Right hindlimb (tissue), 1 donor: ENCODE measurements around the gene TAS2R13.

Source experiments
- DNase-seq: peaks from one replicate; pipeline ENCODE4 v3.0.0-alpha.2; 2018

Gene TAS2R13, protein sequence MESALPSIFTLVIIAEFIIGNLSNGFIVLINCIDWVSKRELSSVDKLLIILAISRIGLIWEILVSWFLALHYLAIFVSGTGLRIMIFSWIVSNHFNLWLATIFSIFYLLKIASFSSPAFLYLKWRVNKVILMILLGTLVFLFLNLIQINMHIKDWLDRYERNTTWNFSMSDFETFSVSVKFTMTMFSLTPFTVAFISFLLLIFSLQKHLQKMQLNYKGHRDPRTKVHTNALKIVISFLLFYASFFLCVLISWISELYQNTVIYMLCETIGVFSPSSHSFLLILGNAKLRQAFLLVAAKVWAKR

DNA sequence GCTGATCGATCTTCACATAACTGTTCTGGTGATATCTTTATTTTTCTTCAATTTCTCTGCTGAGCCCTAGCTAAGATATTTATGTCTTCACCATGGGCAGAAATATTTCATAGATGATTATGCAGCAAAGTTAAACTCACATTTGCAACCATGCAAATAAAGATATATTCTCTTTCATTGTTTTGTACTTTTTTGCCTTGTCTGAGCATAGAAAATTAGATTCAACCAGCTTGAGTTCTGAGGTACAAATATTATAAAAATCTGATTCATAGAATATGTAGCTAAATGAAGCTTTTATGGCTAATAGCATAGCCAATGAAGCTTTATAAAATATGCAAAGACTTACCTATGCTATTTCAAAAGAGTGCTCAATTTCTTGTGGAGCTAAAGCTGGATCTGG, at the start of gene TAS2R13:
TAS2R13 (minus strand) TSS at position 101 of the 400 bp plus-strand sequence. CDS start 264 bp downstream, outside the sequence.
- DNase-seq, result no peak

DNA sequence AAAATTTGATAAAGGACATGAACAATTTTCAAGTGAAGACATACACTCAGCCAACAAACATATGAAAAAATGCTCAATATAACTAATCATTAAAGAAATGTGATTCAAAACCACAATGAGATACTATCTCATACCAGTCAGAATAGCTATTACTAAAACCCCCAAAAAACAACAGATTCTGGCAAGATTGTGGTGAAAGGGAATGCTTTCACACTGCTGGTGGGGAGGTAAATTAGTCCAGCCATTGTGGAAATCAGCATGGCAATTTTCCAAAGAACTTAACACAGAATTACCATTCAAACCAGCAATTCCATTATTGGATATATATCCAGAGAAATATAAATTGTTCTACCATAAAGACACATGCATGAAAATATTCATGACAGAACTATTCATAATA, 48.4 kb upstream of the TAS2R13 start:
- no peak for DNase-seq

DNA sequence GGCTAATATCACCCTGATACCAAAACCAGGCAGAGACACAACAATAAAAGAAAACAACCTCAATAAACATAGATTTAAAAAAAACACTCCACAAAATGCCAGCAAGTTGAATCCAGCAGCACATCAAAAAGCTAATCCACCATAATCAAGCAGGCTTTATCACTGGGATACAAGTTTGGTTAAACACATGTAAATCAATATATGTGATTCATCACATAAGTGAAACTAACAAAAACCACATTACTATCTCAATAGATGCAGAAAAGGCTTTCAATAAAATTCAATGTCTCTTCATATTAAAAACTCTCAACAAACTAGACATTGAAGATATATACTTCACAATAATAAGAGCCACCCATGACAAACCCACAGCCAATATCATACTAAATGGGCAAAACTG, 46.7 kb upstream of the TAS2R13 start:
- no peak for DNase-seq

DNA sequence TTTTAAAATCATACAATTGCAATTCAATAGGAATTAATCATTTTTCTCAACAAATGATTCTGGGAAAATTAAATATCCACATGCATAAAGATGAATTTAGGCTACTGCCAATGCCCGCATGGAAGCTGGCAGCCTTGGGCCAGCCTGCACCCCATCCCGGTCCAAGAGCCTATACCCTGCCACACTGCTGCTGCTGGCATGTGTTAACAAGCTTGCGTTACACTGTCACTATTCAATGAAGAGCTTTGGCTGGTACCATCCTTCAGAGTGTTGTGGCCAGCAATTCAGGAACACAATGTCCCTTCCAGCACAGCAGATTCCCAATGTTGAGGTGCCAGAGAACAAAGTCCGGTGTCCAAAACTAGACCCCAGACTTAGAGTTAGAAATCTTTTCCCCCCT, 43.3 kb upstream of the TAS2R13 start:
- no peak for DNase-seq

DNA sequence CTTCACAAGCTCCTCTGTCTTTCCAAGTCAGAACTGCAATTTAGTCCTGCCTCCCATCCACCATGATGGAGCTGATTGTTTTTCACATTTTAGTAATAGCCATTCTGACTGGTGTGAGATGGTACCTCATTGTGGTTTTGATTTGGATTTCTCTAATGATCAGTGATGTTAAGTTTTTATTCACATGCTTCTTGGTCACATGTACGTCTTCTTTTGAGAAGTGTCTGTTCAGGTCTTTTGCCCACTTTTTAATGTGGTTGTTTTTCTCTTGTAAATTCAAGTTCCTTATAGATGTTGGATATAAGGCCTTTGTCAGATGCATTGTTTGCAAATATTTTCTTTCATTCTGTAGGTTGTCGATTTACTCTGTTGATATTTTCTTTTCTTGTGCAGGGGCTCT, 33.8 kb upstream of the TAS2R13 start:
- DNase-seq, result no peak

DNA sequence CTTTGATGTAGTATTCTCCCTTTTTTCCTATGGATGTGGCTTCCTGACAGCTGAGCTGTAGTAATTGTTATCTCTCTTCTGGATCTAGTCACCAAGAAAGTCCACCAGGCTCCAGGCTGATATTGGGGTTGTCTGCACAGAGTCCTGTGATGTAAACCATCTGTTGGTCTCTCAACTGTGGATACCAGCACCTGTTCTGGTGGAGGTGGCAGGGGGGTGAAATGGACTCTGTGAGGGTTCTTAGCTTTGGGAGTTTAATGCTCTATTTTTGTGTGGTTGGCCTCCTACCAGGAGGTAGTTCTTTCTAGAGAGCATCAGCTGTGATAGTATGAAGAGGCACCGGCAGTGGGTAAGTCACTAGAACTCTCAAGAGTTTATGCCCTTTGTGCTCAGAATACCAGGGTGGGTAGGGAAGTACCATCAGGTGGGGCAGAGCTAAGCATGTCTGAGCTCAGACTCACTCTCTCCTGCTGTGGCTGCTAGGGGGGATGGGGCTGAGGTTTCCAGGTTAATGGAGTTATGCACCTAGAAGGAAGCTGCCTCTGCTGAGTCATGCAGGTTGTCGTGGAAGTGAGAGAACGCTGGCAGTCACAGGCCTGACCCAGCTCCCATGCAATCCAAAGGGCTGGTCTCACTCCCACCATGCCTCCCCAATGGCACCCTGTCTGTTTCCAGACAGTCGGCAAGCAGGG, 32.7 kb upstream of the TAS2R13 start:
- no peak for DNase-seq

DNA sequence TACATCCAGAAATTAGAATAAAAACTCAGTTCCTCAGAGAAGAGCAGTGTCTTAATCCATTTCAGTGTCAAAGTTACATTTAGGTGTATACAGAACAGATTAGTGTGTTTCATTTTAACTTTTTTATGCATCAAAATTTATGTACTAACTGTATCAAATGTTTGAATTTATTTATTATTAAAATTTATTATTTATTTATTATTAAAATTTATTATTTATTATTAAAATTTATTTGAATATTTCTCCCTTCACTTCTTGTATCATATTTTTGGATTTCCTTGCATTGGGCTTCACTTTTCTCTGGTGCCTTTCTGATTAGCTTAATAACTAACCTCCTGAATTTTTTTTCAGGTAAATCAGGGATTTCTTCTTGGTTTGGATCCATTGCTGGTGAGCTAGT, 32.0 kb upstream of the TAS2R13 start:
- no peak for DNase-seq

DNA sequence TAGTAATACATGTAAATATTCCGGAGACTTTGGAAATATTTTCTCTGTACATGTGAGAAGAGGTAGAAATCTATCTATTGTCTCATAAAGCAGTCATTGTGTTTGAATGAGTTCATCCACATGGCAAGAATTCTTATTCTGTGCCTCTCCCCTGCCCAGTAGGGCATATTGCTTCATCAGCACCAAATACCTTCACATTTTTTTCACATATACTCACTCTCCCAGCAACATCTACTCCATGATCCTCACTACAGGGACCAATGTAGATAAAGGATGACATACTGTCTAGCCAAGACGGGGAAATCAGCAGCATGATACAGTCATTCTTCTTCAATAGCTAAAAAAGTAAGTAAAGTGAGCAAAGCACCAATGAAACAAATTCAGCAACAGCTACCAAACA, 31.0 kb upstream of the TAS2R13 start:
- DNase-seq, result no peak

DNA sequence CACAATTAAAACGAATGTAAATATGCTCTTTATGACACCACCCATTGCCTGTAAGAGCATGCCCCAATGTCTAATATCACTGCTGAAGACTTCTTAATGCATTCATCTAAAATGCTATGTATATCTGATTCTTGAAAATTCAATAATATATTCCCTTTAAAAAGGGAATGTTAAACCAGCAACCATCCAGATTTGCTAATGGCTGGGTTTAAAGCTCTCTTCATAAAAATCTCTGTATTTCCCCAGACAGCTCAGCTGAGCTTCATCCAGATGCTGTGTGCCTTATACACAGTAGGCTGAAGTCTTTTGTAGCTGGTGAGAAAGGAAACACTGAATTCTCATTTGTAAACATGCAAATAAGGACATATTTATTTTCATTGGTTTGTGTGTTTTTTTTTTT, 29.8 kb upstream of the TAS2R13 start, which contains the start of gene TAS2R14:
TAS2R14 (minus strand) TSS at position 101 of the 400 bp plus-strand sequence; CDS start at position 45, 56 bp downstream.
- DNase-seq, result no peak

DNA sequence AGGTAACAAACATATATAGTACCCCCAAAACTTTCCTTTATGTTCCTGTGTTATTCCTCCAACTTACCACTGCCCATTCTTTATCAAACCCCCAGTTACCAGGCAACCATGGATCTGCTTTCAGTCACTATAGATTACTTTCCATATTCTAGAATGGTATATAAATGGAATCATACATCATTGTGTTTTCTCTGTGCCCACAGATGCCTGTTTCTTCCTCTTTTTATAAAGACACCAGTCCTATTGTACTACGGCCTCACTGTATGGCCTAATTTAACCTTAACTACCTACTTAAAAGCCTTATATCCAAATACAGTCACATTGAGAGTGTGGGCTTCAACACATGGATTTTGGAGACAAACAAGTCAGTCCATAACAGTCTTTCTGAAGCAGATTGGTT, 27.1 kb upstream of the TAS2R13 start:
- no peak for DNase-seq

DNA sequence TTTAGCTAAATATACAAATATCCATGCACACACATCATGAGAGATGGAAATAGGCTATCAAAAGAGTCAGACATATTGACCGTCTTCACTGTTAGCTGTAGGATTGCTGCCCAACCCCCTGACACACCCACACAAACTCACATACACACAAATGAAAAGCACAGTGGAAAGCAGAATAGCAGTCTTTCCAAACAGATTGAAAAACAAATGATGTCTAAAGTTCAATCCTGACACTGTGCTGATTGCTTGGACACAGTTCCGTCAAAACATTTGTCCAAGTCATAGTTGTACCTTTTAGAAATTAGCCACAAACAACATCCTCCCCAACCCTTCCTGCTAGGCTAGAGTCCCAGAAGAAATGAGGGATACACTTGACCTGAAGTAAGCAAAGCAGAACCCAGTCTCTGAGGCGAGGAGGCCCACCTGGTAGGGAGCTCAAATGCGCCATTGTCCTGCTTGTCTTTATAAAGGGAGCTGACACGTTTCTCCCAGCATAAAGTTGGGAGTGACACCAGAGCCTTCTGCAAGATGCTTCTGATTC, 19.5 kb upstream of the TAS2R13 start, which contains the start of gene PRH2:
PRH2 (plus strand) TSS at position 491 of the 541 bp plus-strand sequence; CDS start at position 529, 38 bp downstream.
- no peak for DNase-seq

DNA sequence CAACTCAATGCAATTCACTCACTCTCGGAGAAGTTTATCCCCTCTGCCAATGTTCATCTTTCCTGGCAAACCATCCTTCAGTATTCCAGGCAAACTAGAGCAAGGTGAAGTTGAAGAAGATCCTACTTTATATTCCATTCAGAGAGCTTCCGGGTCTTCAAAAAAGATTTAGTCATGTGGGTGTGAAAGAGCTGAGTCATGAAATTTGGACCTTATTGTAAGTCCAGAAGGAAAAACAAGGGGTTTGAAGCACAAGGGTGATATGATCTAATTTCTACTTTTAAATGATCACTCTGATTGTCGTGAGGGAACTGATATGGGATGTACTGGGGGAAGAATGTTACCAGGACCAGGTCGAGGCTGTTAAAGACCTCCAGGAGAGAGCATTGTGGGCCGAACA, 16.9 kb upstream of the TAS2R13 start:
- no peak for DNase-seq

DNA sequence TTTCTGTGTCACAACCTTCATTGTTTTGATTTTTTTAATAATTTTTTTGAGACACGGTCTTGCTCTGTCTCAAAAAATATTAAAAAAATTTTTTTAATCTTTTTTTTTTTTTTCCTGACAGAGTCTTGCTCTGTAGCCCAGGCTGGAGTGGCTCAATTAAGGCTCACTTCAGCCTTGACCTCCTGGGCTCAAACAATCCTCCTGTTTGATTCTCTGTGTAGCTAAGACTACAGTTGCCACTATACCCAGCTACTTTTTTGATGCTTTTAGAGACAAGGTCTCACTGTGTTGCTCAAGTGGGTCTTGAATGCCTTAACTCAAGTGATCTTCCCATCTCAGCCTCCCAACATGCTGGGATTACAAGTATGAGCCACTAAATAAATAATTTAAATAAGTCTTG, 10.4 kb upstream of the TAS2R13 start:
- no peak for DNase-seq

DNA sequence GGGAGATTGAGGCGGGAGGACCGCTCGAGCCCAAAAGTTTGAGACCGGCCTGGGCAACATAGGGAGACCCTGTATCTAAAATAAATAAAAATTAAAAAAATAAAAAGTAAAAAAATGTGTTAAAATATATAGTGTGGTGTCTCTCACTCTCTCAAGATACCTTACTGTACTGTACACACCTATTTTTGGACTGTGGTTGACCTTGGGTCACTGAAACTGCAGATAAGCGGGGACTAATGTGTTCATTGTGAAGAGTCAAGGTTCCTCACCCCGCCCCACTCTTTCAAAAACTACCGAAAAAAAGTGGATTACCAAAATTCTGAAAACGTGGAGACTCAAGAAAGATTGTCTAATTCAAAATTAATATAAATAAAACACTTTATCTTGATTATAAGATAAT, 1.0 kb upstream of the TAS2R13 start:
- DNase-seq, result no peak

DNA sequence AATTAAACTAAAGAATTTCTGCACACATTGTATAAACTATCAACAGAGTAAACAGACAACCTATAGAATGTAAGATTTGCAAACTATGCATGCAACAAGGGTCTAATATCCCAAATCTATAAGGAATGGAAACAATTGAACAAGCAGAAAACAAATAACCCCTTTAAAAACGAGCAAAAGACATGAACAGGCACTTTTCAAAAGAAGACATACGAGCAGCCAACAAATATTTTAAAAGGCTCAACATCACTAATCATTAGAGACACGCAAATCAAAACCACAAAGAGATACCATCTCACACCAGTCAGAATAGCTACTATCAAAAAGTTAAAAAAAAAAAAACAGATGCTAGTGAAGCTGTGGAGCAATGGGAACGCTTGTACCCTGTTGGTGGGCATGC, 4.7 kb downstream of the TAS2R13 start:
- no peak for DNase-seq

DNA sequence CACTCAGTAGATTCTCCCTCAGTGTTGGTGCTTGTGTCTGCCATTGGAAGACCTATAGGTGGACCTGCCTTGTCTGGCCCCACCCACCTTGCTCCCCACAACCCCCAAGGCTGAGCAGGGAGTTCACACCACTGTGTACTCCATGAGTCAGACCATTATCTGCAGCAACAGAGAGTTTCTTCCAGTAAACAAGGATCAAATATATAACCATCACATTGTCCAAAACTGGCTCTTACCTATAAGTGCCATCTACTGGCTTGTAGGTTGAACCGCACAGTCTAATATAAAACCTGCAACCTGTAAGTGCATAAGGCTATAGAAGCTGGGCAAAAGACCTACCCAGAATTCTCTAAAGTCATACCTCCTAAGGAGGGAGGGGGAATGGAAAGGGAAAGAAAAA, 7.9 kb downstream of the TAS2R13 start:
- no peak for DNase-seq

DNA sequence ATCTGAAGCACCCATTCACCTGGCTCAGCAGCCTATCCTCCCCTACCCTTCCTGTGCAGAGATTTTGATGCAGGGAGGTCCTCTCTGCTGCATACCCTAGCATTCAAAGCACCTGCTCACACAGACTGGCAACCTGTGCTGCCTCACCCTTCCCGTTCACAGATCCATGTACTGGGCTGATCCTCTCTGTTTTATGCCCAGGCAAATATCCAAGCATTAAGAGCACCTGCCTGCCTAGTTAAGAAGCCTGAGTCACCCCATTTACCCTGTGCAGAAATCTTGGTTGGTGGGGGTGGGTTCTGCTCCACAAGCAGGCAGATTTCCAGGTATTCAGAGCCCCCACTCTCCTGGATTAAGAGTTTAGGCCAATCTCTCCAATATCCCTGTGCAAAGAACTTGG, 8.4 kb downstream of the TAS2R13 start:
- no peak for DNase-seq

DNA sequence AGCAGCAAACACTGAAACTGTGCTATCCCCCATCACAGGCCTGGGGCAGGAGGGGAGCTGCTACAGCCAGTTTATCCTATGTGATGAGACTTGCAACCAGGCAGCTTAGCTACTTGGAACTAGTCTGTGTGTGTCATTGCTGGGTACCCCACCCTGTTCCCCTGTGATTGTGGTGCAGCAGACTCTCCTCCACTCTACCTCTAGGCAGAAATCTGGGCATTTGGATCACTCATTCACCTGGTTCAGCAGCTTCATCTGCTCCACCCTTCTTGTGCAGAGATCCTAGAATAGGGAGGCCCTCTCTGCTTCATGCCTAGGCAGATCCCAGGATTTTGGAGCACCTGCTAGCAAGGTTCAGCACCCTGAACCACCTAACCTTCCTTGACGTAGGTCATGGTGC, 8.8 kb downstream of the TAS2R13 start:
- DNase-seq, result no peak

DNA sequence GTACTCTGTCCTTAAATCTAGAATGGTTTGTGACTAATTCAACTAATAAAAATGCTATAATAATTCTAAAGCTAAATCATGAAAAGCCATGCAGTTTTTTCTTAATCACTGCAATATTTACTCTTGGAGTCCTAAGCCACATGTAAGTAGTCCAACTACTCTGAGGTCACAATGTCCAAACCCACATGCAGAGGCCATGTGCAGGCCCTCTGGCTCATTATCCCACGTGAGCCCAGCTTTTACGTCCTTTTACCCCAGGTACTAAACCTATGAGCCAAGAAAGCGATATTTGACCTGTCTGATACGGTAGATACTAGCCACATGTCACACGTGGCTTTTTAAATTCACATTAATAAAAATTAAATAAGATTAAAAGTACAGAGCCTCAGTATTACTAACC, 12.5 kb downstream of the TAS2R13 start:
- DNase-seq, result no peak

DNA sequence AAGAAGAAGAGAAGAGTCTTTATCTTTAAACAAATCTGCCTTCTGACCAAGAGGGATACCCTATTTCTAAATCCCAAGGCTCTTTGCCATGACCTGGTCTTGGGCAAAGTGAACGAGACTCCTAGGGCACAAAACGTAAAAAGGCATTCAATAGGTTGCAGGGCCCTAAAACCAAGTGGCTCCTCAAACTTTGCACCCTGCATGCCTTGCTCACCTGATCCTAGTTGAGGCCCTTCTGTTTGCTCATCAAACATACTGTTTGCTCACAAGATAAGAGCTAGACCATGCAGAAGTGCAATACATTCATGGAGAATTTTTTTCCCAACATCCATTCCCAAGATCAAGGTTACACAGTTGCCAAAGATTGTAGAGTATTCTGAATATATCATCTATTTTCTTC, 17.4 kb downstream of the TAS2R13 start:
- no peak for DNase-seq

DNA sequence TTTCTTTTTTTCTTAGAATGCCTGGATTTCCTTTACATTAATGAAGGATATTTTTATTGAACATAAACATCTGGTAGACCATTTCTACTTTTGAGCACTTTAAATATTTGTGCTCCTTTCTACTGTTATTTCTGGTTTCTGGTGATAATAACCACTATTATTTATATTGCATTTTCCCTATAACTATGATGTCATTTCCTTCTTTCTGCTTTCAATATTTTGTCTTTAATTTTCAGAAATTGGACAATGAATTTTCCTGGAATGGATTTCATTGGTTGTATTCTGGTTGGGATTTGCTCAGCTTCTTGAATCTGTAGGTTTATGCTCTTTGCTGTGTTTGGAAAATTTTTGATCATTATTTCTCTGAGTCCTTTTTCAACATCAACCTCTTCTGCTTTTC, 20.1 kb downstream of the TAS2R13 start:
- no peak for DNase-seq

DNA sequence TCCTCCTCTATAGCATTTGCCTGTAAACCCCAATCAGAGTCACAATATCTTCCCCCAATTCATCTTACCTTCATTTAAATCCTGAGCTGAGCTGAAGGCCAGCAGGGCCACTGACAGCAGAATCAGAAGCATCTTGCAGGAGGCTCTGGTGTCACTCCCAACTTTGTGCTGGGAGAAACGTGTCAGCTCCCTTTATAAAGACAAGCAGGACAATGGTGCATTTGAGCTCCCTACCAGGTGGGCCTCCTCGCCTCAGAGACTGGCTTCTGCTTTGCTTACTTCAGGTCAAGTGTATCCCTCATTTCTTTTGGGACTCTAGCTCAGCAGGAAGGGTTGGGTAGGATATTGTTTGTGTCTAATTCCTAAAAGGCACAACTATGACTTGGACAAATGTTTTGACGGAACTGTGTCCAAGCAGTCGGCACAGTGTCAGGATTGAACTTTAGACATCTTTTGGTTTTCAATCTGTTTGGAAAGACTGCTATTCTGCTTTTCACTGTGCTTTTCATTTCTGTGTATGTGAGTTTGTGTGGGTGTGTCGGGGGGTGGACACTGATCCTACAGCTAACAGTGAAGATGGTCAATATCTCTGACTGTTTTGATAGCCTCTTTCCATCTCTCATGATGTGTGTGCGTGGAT, 25.2 kb downstream of the TAS2R13 start, which contains the start of gene PRH1:
PRH1 (minus strand) TSS at position 170 of the 640 bp plus-strand sequence; CDS start at position 132, 38 bp downstream.
- DNase-seq, result no peak

DNA sequence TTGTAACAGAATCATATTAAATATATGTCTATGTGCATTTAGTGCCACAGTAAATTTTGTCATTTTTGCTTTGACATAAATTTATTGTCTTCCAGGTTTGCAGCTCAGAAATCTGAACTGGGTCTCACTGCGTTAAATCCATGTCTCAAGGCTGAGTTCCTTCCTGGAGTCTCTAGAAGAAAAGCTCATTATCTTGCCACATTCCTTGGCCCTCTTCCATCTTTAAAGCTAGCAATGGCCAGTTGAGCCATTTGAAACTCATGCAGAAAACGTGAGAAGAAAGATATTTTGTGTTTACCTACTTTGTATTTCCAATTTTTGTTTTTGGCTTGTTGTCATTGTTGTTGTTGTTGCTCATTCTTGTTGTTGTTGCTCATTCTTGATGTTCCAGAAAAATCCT, 36.0 kb downstream of the TAS2R13 start:
- DNase-seq, result no peak

DNA sequence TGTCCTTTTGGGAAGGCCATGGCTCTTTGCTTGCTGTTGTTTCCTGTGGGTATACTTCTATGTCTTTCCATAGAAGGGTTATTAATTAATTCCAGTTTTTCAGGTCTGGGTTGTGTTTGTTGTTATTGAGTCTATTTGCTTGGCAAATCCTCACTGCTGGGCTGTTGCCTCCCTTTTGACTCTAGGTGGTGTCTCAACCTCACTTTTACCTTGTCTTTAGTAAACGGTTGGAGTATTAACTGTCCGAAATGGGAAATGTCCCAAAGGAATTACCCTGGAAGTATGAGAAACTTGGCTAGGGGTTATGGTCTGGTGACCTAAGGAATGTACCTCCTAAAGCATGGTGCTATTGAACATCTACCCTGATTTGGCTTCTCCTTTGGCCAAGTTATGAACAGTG, 42.0 kb downstream of the TAS2R13 start:
- DNase-seq, result no peak
